ENCODE data around the gene CLNK. TPM values are rescaled to one million over a fixed set of nuclear protein-coding genes. Genes with fewer than 3 reads are reported as not detected.
A peak's percentile ranks its signal among the peaks of the same experiment; 100 is the strongest.

Gene CLNK
- total and polyA plus RNA-seq, 5 donors from 2014 or later = 0.67 to 4.5 (median 2.5) TPM

- Mint-ChIP-seq H3K27ac (peak overlapping the region; percentile 36 to 56 (median 40)), H3K4me3 (peak overlapping the region in 2 of 4 donors; percentile 18 to 47), H3K36me3 (no peaks in the 10 kb centered on the region), H3K4me1 (peaks cover 23 to 70% (median 31%) of the 10 kb centered on the region in 4 donors), H3K9me3 (peaks cover 0 to 13% (median under 1%) of the 10 kb centered on the region in 7 donors), H3K27me3 (no peaks in the 10 kb centered on the region)
- no peak overlapping the region for H3K4me3 ChIP-seq (ENCODE audit: low read depth, low read length)
- no peak overlapping the region for H3K27ac ChIP-seq (ENCODE audit: insufficient read depth, low read length, poor library complexity, severe bottlenecking)
- DNase-seq (peak in 1 of 3 donors; percentile 20), ATAC-seq (ENCODE audit: low read depth in 2 of 2) (no peak)
- peaks cover 22% of the 10 kb centered on the region for H3K4me1 ChIP-seq (ENCODE audit: control insufficient read depth, insufficient read depth, low read length, poor library complexity, severe bottlenecking)
- H3K36me3 ChIP-seq (ENCODE audit: control insufficient read depth, insufficient read depth, low read length) = no peaks in the 10 kb centered on the region
- no peaks in the 10 kb centered on the region for H3K27me3 ChIP-seq (ENCODE audit: control insufficient read depth, insufficient read depth, low read length)
- H3K9me3 ChIP-seq (ENCODE audit: control insufficient read depth in 2 of 2, low read length in 2 of 2) = peaks cover 0 to 2% of the 10 kb centered on the region in 2 experiments
Measured at GRCh38 chr4:10673817-10674369, 10.7 kb downstream of the CLNK start.

- H3K4me1 Mint-ChIP-seq = peaks cover 17 to 62% (median 29%) of the 10 kb centered on the region in 4 donors
- no peaks in the 10 kb centered on the region for H3K27me3 Mint-ChIP-seq
- DNase-seq = no peak
- H3K27me3 ChIP-seq (ENCODE audit: control insufficient read depth, insufficient read depth, low read length) = no peaks in the 10 kb centered on the region
- H3K36me3 ChIP-seq (ENCODE audit: control insufficient read depth, insufficient read depth, low read length) = no peaks in the 10 kb centered on the region
- peaks cover 0 to 2% of the 10 kb centered on the region in 2 experiments for H3K9me3 ChIP-seq (ENCODE audit: control insufficient read depth in 2 of 2, low read length in 2 of 2)
- peak overlapping the region in 3 of 4 donors; percentile 26 to 71 (median 50) for H3K4me3 Mint-ChIP-seq
- no peaks in the 10 kb centered on the region for H3K36me3 Mint-ChIP-seq
- peak overlapping the region; percentile 45 for H3K4me3 ChIP-seq (ENCODE audit: low read depth, low read length)
- peak overlapping the region; percentile 84 for H3K27ac ChIP-seq (ENCODE audit: insufficient read depth, low read length, poor library complexity, severe bottlenecking)
- peak overlapping the region; percentile 93 to 95 (median 94) for H3K27ac Mint-ChIP-seq
- no peak for ATAC-seq (ENCODE audit: low read depth in 2 of 2)
- peaks cover 22% of the 10 kb centered on the region for H3K4me1 ChIP-seq (ENCODE audit: control insufficient read depth, insufficient read depth, low read length, poor library complexity, severe bottlenecking)
- peaks cover 0 to 11% (median 0%) of the 10 kb centered on the region in 7 donors for H3K9me3 Mint-ChIP-seq
Measured at GRCh38 chr4:10672379-10672778, 12.2 kb downstream of the CLNK start.

DNA sequence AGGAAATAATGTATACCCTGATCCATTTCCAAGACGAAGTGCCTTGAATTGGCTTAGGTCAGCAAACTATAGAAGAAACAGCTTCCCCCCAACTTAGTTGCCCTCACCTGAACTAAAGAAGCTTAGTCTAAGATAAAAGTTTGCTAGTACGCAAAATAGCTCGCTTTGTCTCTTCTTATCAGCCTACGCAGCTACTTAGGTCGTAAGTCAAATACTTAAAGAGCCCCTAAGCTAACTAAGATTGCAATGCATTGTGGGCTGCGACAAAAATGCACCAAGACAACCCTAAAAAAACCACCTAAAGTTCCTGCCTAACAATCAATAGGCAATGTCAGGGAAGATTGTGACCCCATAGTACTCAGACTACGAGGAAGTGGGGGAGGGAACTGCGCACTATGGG is 12.8 kb downstream of the CLNK start:
- H3K36me3 ChIP-seq (ENCODE audit: control insufficient read depth, insufficient read depth, low read length) = no peaks in the 10 kb centered on the region
- H3K27ac Mint-ChIP-seq = peak overlapping the region; percentile 93 to 95 (median 94)
- H3K27ac ChIP-seq (ENCODE audit: insufficient read depth, low read length, poor library complexity, severe bottlenecking) = peak overlapping the region; percentile 84
- H3K4me1 Mint-ChIP-seq = peaks cover 17 to 60% (median 28%) of the 10 kb centered on the region in 4 donors
- H3K27me3 ChIP-seq (ENCODE audit: control insufficient read depth, insufficient read depth, low read length) = no peaks in the 10 kb centered on the region
- peak overlapping the region; percentile 45 for H3K4me3 ChIP-seq (ENCODE audit: low read depth, low read length)
- H3K9me3 ChIP-seq (ENCODE audit: control insufficient read depth in 2 of 2, low read length in 2 of 2) = peaks cover 0 to 2% of the 10 kb centered on the region in 2 experiments
- H3K9me3 Mint-ChIP-seq = peaks cover 0 to 5% (median 0%) of the 10 kb centered on the region in 7 donors
- H3K4me1 ChIP-seq (ENCODE audit: control insufficient read depth, insufficient read depth, low read length, poor library complexity, severe bottlenecking) = peaks cover 22% of the 10 kb centered on the region
- ATAC-seq (ENCODE audit: low read depth in 2 of 2) (no peak), DNase-seq (no peak)
- peak overlapping the region; percentile 26 to 76 (median 60) for H3K4me3 Mint-ChIP-seq
- H3K36me3 Mint-ChIP-seq = no peaks in the 10 kb centered on the region
- no peaks in the 10 kb centered on the region for H3K27me3 Mint-ChIP-seq

DNA sequence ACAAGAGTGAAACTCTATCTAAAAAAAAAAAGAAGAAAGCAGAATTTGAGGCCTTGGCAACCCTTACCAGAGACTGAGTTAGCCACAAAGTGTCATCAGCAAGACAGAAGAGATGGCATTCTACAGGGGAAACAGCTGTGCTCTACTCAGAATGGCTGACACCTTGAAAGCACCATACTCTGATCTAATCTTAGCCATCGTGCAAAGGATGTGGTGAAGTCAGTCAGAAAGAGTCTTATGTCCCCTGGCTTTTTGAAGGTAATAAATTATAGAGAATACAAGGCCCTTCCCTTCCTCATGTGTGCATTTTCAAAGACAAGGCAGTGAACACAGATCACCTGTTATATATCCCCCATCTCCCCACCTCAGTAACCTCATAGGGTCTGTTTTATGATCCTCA is 13.2 kb downstream of the CLNK start:
- DNase-seq (peak; percentile 18 to 95 (median 82)), ATAC-seq (ENCODE audit: low read depth in 2 of 2) (peak; percentile 99)
- Histone ChIP-seq H3K4me1 (ENCODE audit: control insufficient read depth, insufficient read depth, low read length, poor library complexity, severe bottlenecking) (peaks cover 22% of the 10 kb centered on the region), H3K4me3 (ENCODE audit: low read depth, low read length) (peak overlapping the region; percentile 45), H3K9me3 (ENCODE audit: control insufficient read depth in 2 of 2, low read length in 2 of 2) (no peaks in the 10 kb centered on the region), H3K27ac (ENCODE audit: insufficient read depth, low read length, poor library complexity, severe bottlenecking) (peak overlapping the region; percentile 84), H3K27me3 (ENCODE audit: control insufficient read depth, insufficient read depth, low read length) (no peaks in the 10 kb centered on the region), H3K36me3 (ENCODE audit: control insufficient read depth, insufficient read depth, low read length) (no peaks in the 10 kb centered on the region)
- Mint-ChIP-seq H3K27ac (peak overlapping the region; percentile 93 to 95 (median 94)), H3K9me3 (peaks cover 0 to 1% (median 0%) of the 10 kb centered on the region in 7 donors), H3K27me3 (no peaks in the 10 kb centered on the region), H3K36me3 (no peaks in the 10 kb centered on the region), H3K4me3 (peak overlapping the region; percentile 26 to 76 (median 60)), H3K4me1 (peaks cover 17 to 55% (median 25%) of the 10 kb centered on the region in 4 donors)

GRCh38 chr4:10670321-10670720 is 14.2 kb downstream of the CLNK start:
- Histone ChIP-seq H3K4me3 (ENCODE audit: low read depth, low read length) (no peak overlapping the region), H3K4me1 (ENCODE audit: control insufficient read depth, insufficient read depth, low read length, poor library complexity, severe bottlenecking) (peaks cover 22% of the 10 kb centered on the region), H3K36me3 (ENCODE audit: control insufficient read depth, insufficient read depth, low read length) (no peaks in the 10 kb centered on the region), H3K27me3 (ENCODE audit: control insufficient read depth, insufficient read depth, low read length) (no peaks in the 10 kb centered on the region), H3K9me3 (ENCODE audit: control insufficient read depth in 2 of 2, low read length in 2 of 2) (no peaks in the 10 kb centered on the region), H3K27ac (ENCODE audit: insufficient read depth, low read length, poor library complexity, severe bottlenecking) (peak overlapping the region; percentile 84)
- no peak for ATAC-seq (ENCODE audit: low read depth in 2 of 2)
- Mint-ChIP-seq H3K27me3 (no peaks in the 10 kb centered on the region), H3K36me3 (no peaks in the 10 kb centered on the region), H3K9me3 (no peaks in the 10 kb centered on the region), H3K4me1 (peaks cover 12 to 49% (median 24%) of the 10 kb centered on the region in 4 donors), H3K27ac (peak overlapping the region; percentile 65 to 93 (median 77)), H3K4me3 (no peak overlapping the region)
- no peak for DNase-seq

- no peak for DNase-seq
- Histone ChIP-seq H3K4me1 (ENCODE audit: control insufficient read depth, insufficient read depth, low read length, poor library complexity, severe bottlenecking) (peaks cover 22% of the 10 kb centered on the region), H3K4me3 (ENCODE audit: low read depth, low read length) (no peak overlapping the region), H3K27me3 (ENCODE audit: control insufficient read depth, insufficient read depth, low read length) (no peaks in the 10 kb centered on the region), H3K9me3 (ENCODE audit: control insufficient read depth in 2 of 2, low read length in 2 of 2) (no peaks in the 10 kb centered on the region), H3K36me3 (ENCODE audit: control insufficient read depth, insufficient read depth, low read length) (no peaks in the 10 kb centered on the region), H3K27ac (ENCODE audit: insufficient read depth, low read length, poor library complexity, severe bottlenecking) (no peak overlapping the region)
- H3K36me3 Mint-ChIP-seq = no peaks in the 10 kb centered on the region
- peak overlapping the region in 1 of 3 donors; percentile 7 for H3K27ac Mint-ChIP-seq
- H3K4me1 Mint-ChIP-seq = peaks cover 12 to 35% (median 16%) of the 10 kb centered on the region in 4 donors
- H3K9me3 Mint-ChIP-seq = no peaks in the 10 kb centered on the region
- H3K4me3 Mint-ChIP-seq = no peak overlapping the region
- no peaks in the 10 kb centered on the region for H3K27me3 Mint-ChIP-seq
- ATAC-seq (ENCODE audit: low read depth in 2 of 2) = no peak
Measured at GRCh38 chr4:10667701-10668326, 16.8 kb downstream of the CLNK start.

GRCh38 chr4:10666616-10667015 is 18.0 kb downstream of the CLNK start:
- no peak for ATAC-seq (ENCODE audit: low read depth in 2 of 2)
- DNase-seq = no peak
- Histone ChIP-seq H3K4me3 (ENCODE audit: low read depth, low read length) (no peak overlapping the region), H3K27ac (ENCODE audit: insufficient read depth, low read length, poor library complexity, severe bottlenecking) (no peak overlapping the region), H3K36me3 (ENCODE audit: control insufficient read depth, insufficient read depth, low read length) (no peaks in the 10 kb centered on the region), H3K27me3 (ENCODE audit: control insufficient read depth, insufficient read depth, low read length) (no peaks in the 10 kb centered on the region), H3K4me1 (ENCODE audit: control insufficient read depth, insufficient read depth, low read length, poor library complexity, severe bottlenecking) (peaks cover 11% of the 10 kb centered on the region), H3K9me3 (ENCODE audit: control insufficient read depth in 2 of 2, low read length in 2 of 2) (no peaks in the 10 kb centered on the region)
- peaks cover 2 to 23% (median 5%) of the 10 kb centered on the region in 4 donors for H3K4me1 Mint-ChIP-seq
- no peaks in the 10 kb centered on the region for H3K36me3 Mint-ChIP-seq
- H3K4me3 Mint-ChIP-seq = no peak overlapping the region
- H3K27me3 Mint-ChIP-seq = no peaks in the 10 kb centered on the region
- H3K27ac Mint-ChIP-seq = no peak overlapping the region
- no peaks in the 10 kb centered on the region for H3K9me3 Mint-ChIP-seq
